Gastrocnemius medialis (tissue), 4 donors: Measurements from ENCODE around the gene PODN.

Source experiments
- CTCF ChIP-seq, 5 experiments: fragments of 450-650 bp in 3 of 5; fragments of 200-600 bp in 2 of 5; sonication (generic) in 2 of 5; IDR thresholded peaks in 4 of 5; conservative IDR thresholded peaks in 1 of 5; 1 replicate in 4 of 5; 2 replicates in 1 of 5; pipeline ENCODE4 v1.5.1; 2016 to 2019; ENCODE audit warnings: antibody characterized with exemption in 5 of 5, mild to moderate bottlenecking in 3 of 5, moderate library complexity in 3 of 5
- POLR2A ChIP-seq, 2 donors: fragments of 450-650 bp; IDR thresholded peaks; one replicate each; pipeline ENCODE4 v1.6.1; 2017; ENCODE audit warnings: antibody characterized with exemption in 2 of 2, mild to moderate bottlenecking in 2 of 2, moderate library complexity in 2 of 2

- no peak for TF ChIP-seq CTCF (IDR thresholded peaks at IDR 0.05 in 4 of 5, conservative IDR thresholded peaks at IDR 0.05 in 1 of 5)
- TF ChIP-seq POLR2A (IDR thresholded peaks at IDR 0.05), result no peak
Observed at GRCh38 chr1:53078333-53079101, 16.5 kb downstream of the PODN start.
